ENCODE measurements around the gene ACTL6B. TPM values are rescaled to one million over a fixed set of nuclear protein-coding genes. Genes with fewer than 3 reads are reported as not detected.

Gene ACTL6B
- total and polyA plus RNA-seq, 9 of the 15 experiments (the other 6 are each of a cell fraction or from before 2014, with no cell fraction given): not detected

DNA sequence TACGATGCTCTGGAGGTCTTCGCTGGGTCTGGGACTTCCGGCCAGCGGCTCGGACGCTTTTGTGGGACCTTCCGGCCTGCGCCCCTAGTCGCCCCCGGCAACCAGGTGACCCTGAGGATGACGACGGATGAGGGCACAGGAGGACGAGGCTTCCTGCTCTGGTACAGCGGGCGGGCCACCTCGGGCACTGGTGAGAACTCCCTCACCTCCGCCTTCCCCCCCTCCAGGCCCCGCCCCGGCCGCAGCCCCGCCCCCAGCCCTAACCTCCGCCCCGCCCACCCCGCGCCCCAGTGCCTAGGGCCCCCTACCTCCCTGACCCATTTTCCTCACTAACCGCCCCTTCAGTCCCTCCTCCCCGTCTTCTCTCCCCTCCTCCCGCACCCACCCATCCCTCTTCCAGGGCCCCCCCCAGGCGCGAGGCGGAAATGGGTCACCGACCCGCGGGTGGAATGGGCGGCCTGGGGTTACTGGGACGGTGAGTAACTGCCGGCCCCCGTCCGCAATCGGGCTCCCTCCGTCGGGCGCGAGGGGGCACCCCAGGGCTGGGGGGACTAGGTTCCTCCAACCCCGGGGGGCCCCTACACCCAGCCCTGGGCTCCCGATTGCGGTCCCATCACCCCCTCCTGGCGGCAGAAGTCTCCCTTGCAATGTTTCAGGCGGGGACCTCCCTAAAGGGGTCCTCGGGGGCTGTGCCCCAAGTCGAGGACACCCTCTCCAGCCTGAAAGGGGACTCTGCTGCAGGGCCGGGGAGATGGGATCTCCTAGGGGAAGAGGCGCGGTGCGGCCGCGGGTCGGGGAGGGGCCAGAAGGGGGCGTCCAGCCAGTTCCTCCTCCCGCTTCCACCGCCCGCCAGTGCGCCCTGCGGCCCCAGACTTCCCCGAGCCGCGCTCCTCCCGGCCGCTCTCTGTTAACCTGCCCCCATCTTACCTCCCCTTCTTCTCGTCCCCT is 51.9 kb downstream of the ACTL6B start (continued):
- TF ChIP-seq MITF (IDR thresholded peaks at IDR 0.05) (no peak), ZKSCAN1 (IDR thresholded peaks at IDR 0.05; ENCODE audit: low read depth, low read length) (peak; percentile 34; the same call in 1 of the 2 replicates), ZBTB1 (CRISPR knock-in tag; IDR thresholded peaks at IDR 0.05; ENCODE audit: borderline replicate concordance, low read depth) (no peak), HDAC8 (tag; IDR thresholded peaks at IDR 0.05) (no peak), ZNF444 (CRISPR knock-in tag; IDR thresholded peaks at IDR 0.05) (no peak), FOS (IDR thresholded peaks at IDR 0.05; ENCODE audit: extremely low read depth, insufficient read length) (no peak), ZFP36 (IDR thresholded peaks at IDR 0.05; ENCODE audit: low read depth, low read length, partially characterized antibody) (no peak), NFRKB (IDR thresholded peaks at IDR 0.05; ENCODE audit: low read depth) (no peak), NR2F6 (CRISPR knock-in tag; IDR thresholded peaks at IDR 0.05) (no peak), ZNF778 (CRISPR knock-in tag; IDR thresholded peaks at IDR 0.05) (no peak), JUNB (CRISPR knock-in tag; conservative IDR thresholded peaks at IDR 0.05) (no peak), THAP12 (CRISPR knock-in tag; IDR thresholded peaks at IDR 0.05) (no peak; the same call in 1 of the 2 replicates), SMARCC2 (IDR thresholded peaks at IDR 0.05; ENCODE audit: low read depth) (no peak)
- TF ChIP-seq, protein P1, sequence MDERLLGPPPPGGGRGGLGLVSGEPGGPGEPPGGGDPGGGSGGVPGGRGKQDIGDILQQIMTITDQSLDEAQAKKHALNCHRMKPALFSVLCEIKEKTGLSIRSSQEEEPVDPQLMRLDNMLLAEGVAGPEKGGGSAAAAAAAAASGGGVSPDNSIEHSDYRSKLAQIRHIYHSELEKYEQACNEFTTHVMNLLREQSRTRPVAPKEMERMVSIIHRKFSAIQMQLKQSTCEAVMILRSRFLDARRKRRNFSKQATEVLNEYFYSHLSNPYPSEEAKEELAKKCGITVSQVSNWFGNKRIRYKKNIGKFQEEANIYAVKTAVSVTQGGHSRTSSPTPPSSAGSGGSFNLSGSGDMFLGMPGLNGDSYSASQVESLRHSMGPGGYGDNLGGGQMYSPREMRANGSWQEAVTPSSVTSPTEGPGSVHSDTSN (CRISPR knock-in tag; IDR thresholded peaks at IDR 0.05; ENCODE audit: low read depth): no peak
- TF ChIP-seq, protein P1 (tag; conservative IDR thresholded peaks at IDR 0.05; ENCODE audit: low read depth): no peak
- TF ChIP-seq, protein P2, sequence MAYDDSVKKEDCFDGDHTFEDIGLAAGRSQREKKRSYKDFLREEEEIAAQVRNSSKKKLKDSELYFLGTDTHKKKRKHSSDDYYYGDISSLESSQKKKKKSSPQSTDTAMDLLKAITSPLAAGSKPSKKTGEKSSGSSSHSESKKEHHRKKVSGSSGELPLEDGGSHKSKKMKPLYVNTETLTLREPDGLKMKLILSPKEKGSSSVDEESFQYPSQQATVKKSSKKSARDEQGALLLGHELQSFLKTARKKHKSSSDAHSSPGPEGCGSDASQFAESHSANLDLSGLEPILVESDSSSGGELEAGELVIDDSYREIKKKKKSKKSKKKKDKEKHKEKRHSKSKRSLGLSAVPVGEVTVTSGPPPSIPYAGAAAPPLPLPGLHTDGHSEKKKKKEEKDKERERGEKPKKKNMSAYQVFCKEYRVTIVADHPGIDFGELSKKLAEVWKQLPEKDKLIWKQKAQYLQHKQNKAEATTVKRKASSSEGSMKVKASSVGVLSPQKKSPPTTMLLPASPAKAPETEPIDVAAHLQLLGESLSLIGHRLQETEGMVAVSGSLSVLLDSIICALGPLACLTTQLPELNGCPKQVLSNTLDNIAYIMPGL (CRISPR knock-in tag; IDR thresholded peaks at IDR 0.05): no peak

Data from K562 (cell line).